H9 (cell line): ENCODE results near the gene MLYCD. TPM values are rescaled to one million over a fixed set of nuclear protein-coding genes. Genes with fewer than 3 reads are reported as not detected.

Source experiments
- DNase-seq: peaks from one replicate; pipeline ENCODE4 v3.0.0-alpha.2; 2017
- H2AFZ ChIP-seq: one replicate; pipeline ENCODE4 v1.6.1; 2013; ENCODE audit warnings: mild to moderate bottlenecking, low read length, control low read depth, moderate library complexity
- H2AK5ac ChIP-seq: 2 replicates; pipeline ENCODE4 v1.6.1; 2013; ENCODE audit warnings: low read length, control low read depth, mixed read lengths; ENCODE audit not compliant: insufficient read length
- H2BK120ac ChIP-seq: one replicate; pipeline ENCODE4 v1.6.1; 2013; ENCODE audit warnings: low read depth, mild to moderate bottlenecking, low read length, control low read depth, inconsistent platforms; ENCODE audit not compliant: poor library complexity, severe bottlenecking
- H2BK12ac ChIP-seq: 2 replicates; pipeline ENCODE4 v1.6.1; 2013; ENCODE audit warnings: low read length, control low read depth, mixed read lengths, low read depth; ENCODE audit not compliant: insufficient read length
- H2BK15ac ChIP-seq: 2 replicates; pipeline ENCODE4 v1.6.1; 2013; ENCODE audit warnings: low read depth, low read length, control low read depth
- H2BK20ac ChIP-seq: one replicate; pipeline ENCODE4 v1.6.1; 2013; ENCODE audit warnings: low read depth, mild to moderate bottlenecking, low read length, control low read depth, inconsistent platforms; ENCODE audit not compliant: poor library complexity, severe bottlenecking
- H2BK5ac ChIP-seq: 2 replicates; pipeline ENCODE4 v1.6.1; 2013; ENCODE audit warnings: low read length, control low read depth, mixed read lengths; ENCODE audit not compliant: insufficient read length
- H3K14ac ChIP-seq: 2 replicates; pipeline ENCODE4 v1.6.1; 2013; ENCODE audit warnings: low read length, control low read depth; ENCODE audit not compliant: insufficient read depth
- H3K18ac ChIP-seq: 2 replicates; pipeline ENCODE4 v1.6.1; 2013; ENCODE audit warnings: low read depth, mild to moderate bottlenecking, mixed read lengths, low read length, control low read depth; ENCODE audit not compliant: insufficient read length
- H3K23ac ChIP-seq: 2 replicates; pipeline ENCODE4 v1.6.1; 2013; ENCODE audit warnings: low read length, control low read depth, mixed read lengths, low read depth; ENCODE audit not compliant: insufficient read length
- H3K23me2 ChIP-seq: 2 replicates; pipeline ENCODE4 v1.6.1; 2013; ENCODE audit warnings: low read depth, mild to moderate bottlenecking, mixed read lengths, low read length, control low read depth; ENCODE audit not compliant: insufficient read length, poor library complexity, severe bottlenecking
- H3K27ac ChIP-seq: 2 replicates; pipeline ENCODE4 v1.5.1; 2013; ENCODE audit warnings: low read length, control low read depth, mixed read lengths, low read depth; ENCODE audit not compliant: insufficient read length
- H3K27me3 ChIP-seq: 2 replicates; pipeline ENCODE4 v1.6.1; 2013; ENCODE audit warnings: low read length, control low read depth, inconsistent platforms; ENCODE audit not compliant: insufficient read depth
- H3K4ac ChIP-seq: 2 replicates; pipeline ENCODE4 v1.6.1; 2013; ENCODE audit warnings: low read depth, mild to moderate bottlenecking, control low read depth, inconsistent platforms, low read length, moderate library complexity
- H3K4me1 ChIP-seq: 2 replicates; pipeline ENCODE4 v1.6.1; 2013; ENCODE audit warnings: low read length, control low read depth, inconsistent platforms; ENCODE audit not compliant: insufficient read depth
- H3K4me2 ChIP-seq: 2 replicates; pipeline ENCODE4 v1.6.1; 2013; ENCODE audit warnings: low read length, control low read depth, mixed read lengths; ENCODE audit not compliant: insufficient read length, insufficient read depth
- H3K56ac ChIP-seq: 2 replicates; pipeline ENCODE4 v1.6.1; 2013; ENCODE audit warnings: low read depth, mild to moderate bottlenecking, mixed read lengths, low read length, control low read depth; ENCODE audit not compliant: insufficient read length
- H3K79me1 ChIP-seq: 2 replicates; pipeline ENCODE4 v1.6.1; 2013; ENCODE audit warnings: low read depth, mild to moderate bottlenecking, moderate library complexity, low read length, control low read depth, inconsistent platforms; ENCODE audit not compliant: insufficient read depth, poor library complexity, severe bottlenecking
- H3K79me2 ChIP-seq: 2 replicates; pipeline ENCODE4 v1.6.1; 2013; ENCODE audit warnings: low read length, control low read depth, inconsistent platforms; ENCODE audit not compliant: insufficient read depth
- H3K9ac ChIP-seq: 2 replicates; pipeline ENCODE4 v1.6.1; 2013; ENCODE audit warnings: low read length, control low read depth, mixed read lengths; ENCODE audit not compliant: insufficient read length; ENCODE audit errors: extremely low read depth
- H3K9me3 ChIP-seq: one replicate; pipeline ENCODE4 v1.6.1; 2013; ENCODE audit warnings: low read depth, low read length, inconsistent platforms; ENCODE audit not compliant: control insufficient read depth
- H3T11ph ChIP-seq: one replicate; pipeline ENCODE4 v1.6.1; 2013; ENCODE audit warnings: mild to moderate bottlenecking, low read length, control low read depth, inconsistent platforms
- H4K20me1 ChIP-seq: one replicate; pipeline ENCODE4 v1.6.1; 2013; ENCODE audit not compliant: control insufficient read depth, insufficient read length, insufficient read depth
- H4K5ac ChIP-seq: 2 replicates; pipeline ENCODE4 v1.6.1; 2013; ENCODE audit warnings: low read depth, mild to moderate bottlenecking, mixed read lengths, low read length, control low read depth; ENCODE audit not compliant: insufficient read length
- H4K8ac ChIP-seq: replicated peaks from 2 replicates; pipeline ENCODE4 v1.6.1; 2013; ENCODE audit warnings: low read length, control low read depth, mixed read lengths, low read depth; ENCODE audit not compliant: insufficient read length
- H4K91ac ChIP-seq: 2 replicates; pipeline ENCODE4 v1.6.1; 2013; ENCODE audit warnings: low read depth, mild to moderate bottlenecking, moderate library complexity, mixed read lengths, low read length, control low read depth; ENCODE audit not compliant: insufficient read length
- H3K27ac Mint-ChIP-seq, 3 experiments: 2 replicates in 2 of 3; 3 replicates in 1 of 3; pipeline ENCODE4 v1.8.0; 2020 to 2021; ENCODE audit warnings: mixed read lengths in 3 of 3, mild to moderate bottlenecking in 1 of 3, moderate library complexity in 1 of 3
- H3K27me3 Mint-ChIP-seq: 2 replicates; pipeline ENCODE4 v1.8.0; 2021; ENCODE audit warnings: low read depth, mild to moderate bottlenecking, moderate library complexity, mixed read lengths
- H3K36me3 Mint-ChIP-seq, 3 experiments: 2 replicates in 2 of 3; 3 replicates in 1 of 3; pipeline ENCODE4 v1.8.0; 2020 to 2021; ENCODE audit warnings: low read depth in 3 of 3, mixed read lengths in 3 of 3; ENCODE audit not compliant: insufficient read depth in 1 of 3
- H3K4me1 Mint-ChIP-seq, 2 experiments: 2 replicates each; pipeline ENCODE4 v1.8.0; 2020; ENCODE audit warnings: mixed read lengths in 2 of 2
- H3K4me3 Mint-ChIP-seq, 2 experiments: 2 replicates in 1 of 2; 3 replicates in 1 of 2; pipeline ENCODE4 v1.8.0; 2020 to 2021; ENCODE audit warnings: mild to moderate bottlenecking in 2 of 2, mixed read lengths in 2 of 2, moderate library complexity in 1 of 2
- H3K9me3 Mint-ChIP-seq, 2 experiments: 2 replicates in 1 of 2; 3 replicates in 1 of 2; pipeline ENCODE4 v1.8.0; 2020; ENCODE audit warnings: mild to moderate bottlenecking in 2 of 2, mixed read lengths in 2 of 2, moderate library complexity in 1 of 2
- WGBS: extraction: QIAGEN DNeasy Blood & Tissue Kit; methylation state at CpG from one replicate; pipeline ENCODE4 v1.1.7; 2013; ENCODE audit warnings: missing lambda C conversion rate, low lambda C conversion rate, mixed read lengths; ENCODE audit not compliant: insufficient read length; ENCODE audit errors: extremely low coverage; 5-methylcytosine and 5-hydroxymethylcytosine counted together
- total RNA-seq: library from RNA; stranded (reverse); gene quantifications from 2 replicates; pipeline ENCODE4 v1.2.1, GENCODE V29; 2021
- TF ChIP-seq, protein P1 (sequence below): fragments of 200-600 bp; sonication (generic); conservative IDR thresholded peaks from 3 replicates; pipeline ENCODE4 v1.8.0; 2021; ENCODE audit warnings: antibody characterized with exemption, mild to moderate bottlenecking

The MLYCD gene
- total RNA-seq, 1 experiment from 2014 or later, result 7.1 TPM

- Histone ChIP-seq H3K23me2 (peaks cover 4% of the 10 kb centered on the region), H2BK20ac (no peak overlapping the region), H4K91ac (no peak overlapping the region), H3K79me1 (no peaks in the 10 kb centered on the region), H3K9ac (peak overlapping the region; percentile 26), H2AK5ac (no peak overlapping the region), H3K56ac (no peak overlapping the region), H3K14ac (no peak overlapping the region), H2BK120ac (no peak overlapping the region), H2BK15ac (no peak overlapping the region), H4K20me1 (no peaks in the 10 kb centered on the region), H2BK5ac (no peak overlapping the region), H4K5ac (no peak overlapping the region), H3K27ac (no peak overlapping the region), H3T11ph (no peak overlapping the region), H3K4ac (no peak overlapping the region), H3K23ac (no peak overlapping the region), H3K9me3 (no peaks in the 10 kb centered on the region), H4K8ac (no peak overlapping the region), H2AFZ (no peak overlapping the region), H3K4me2 (peak overlapping the region; percentile 73), H3K79me2 (no peaks in the 10 kb centered on the region), H3K27me3 (no peaks in the 10 kb centered on the region), H2BK12ac (no peak overlapping the region), H3K4me1 (no peaks in the 10 kb centered on the region), H3K18ac (peak overlapping the region; percentile 68)
- TF ChIP-seq, protein P1, sequence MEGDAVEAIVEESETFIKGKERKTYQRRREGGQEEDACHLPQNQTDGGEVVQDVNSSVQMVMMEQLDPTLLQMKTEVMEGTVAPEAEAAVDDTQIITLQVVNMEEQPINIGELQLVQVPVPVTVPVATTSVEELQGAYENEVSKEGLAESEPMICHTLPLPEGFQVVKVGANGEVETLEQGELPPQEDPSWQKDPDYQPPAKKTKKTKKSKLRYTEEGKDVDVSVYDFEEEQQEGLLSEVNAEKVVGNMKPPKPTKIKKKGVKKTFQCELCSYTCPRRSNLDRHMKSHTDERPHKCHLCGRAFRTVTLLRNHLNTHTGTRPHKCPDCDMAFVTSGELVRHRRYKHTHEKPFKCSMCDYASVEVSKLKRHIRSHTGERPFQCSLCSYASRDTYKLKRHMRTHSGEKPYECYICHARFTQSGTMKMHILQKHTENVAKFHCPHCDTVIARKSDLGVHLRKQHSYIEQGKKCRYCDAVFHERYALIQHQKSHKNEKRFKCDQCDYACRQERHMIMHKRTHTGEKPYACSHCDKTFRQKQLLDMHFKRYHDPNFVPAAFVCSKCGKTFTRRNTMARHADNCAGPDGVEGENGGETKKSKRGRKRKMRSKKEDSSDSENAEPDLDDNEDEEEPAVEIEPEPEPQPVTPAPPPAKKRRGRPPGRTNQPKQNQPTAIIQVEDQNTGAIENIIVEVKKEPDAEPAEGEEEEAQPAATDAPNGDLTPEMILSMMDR, result peak; percentile 99
- peaks cover 16 to 30% of the 10 kb centered on the region in 2 experiments for H3K4me1 Mint-ChIP-seq
- peaks cover 2 to 10% (median 5%) of the 10 kb centered on the region in 3 experiments; a peak in 6 of 7 replicates for H3K36me3 Mint-ChIP-seq
- H3K9me3 Mint-ChIP-seq, result no peaks in the 10 kb centered on the region
- peaks cover 2% of the 10 kb centered on the region; the same call in 1 of the 2 replicates for H3K27me3 Mint-ChIP-seq
- peak overlapping the region; percentile 32 to 98 (median 95); a peak in 5 of 7 replicates for H3K27ac Mint-ChIP-seq
- no CpG with 5 or more reads among the region's 35 CpGs for WGBS
- peak; percentile 94 for DNase-seq
- peak overlapping the region; percentile 62 to 79 for H3K4me3 Mint-ChIP-seq
These were observed 27.9 kb downstream of the MLYCD start for GRCh38 chr16:83926726-83927397.
